Neural cell (in vitro differentiated cells): ENCODE measurements around the gene ATP2C2. TPM values are rescaled to one million over a fixed set of nuclear protein-coding genes. Genes with fewer than 3 reads are reported as not detected.

Source experiments
- H2AFZ ChIP-seq: fragments of 200-600, 300-800 bp; sonication (generic), shearing (Covaris generic); 2 replicates; pipeline ENCODE4 v1.6.0; 2014; ENCODE audit warnings: low read depth, mild to moderate bottlenecking, antibody characterized with exemption, low read length, moderate library complexity
- H3F3A ChIP-seq: fragments of 200-600 bp; shearing (Covaris generic); 2 replicates; pipeline ENCODE4 v1.6.1; 2016; ENCODE audit warnings: mild to moderate bottlenecking, moderate library complexity, mixed read lengths, antibody characterized with exemption, low read length; ENCODE audit not compliant: insufficient read depth, poor library complexity, severe bottlenecking
- H3K27ac ChIP-seq: fragments of 200-600, 300-800 bp; sonication (generic), shearing (Covaris generic); 2 replicates; pipeline ENCODE4 v1.5.1; 2014; ENCODE audit warnings: mild to moderate bottlenecking, low read length, moderate library complexity
- H3K27me3 ChIP-seq: fragments of 300-800, 200-600 bp; sonication (generic), shearing (Covaris generic); 2 replicates; pipeline ENCODE4 v1.6.0; 2014; ENCODE audit warnings: mild to moderate bottlenecking, low read depth, low read length, moderate library complexity; ENCODE audit not compliant: insufficient read depth
- H3K36me3 ChIP-seq: fragments of 300-800, 200-600 bp; sonication (generic), shearing (Covaris generic); 2 replicates; pipeline ENCODE4 v1.5.1; 2014; ENCODE audit warnings: mild to moderate bottlenecking, antibody characterized with exemption, low read length, moderate library complexity; ENCODE audit not compliant: insufficient read depth
- H3K4me2 ChIP-seq: fragments of 300-800, 200-600 bp; sonication (generic), shearing (Covaris generic); 2 replicates; pipeline ENCODE4 v1.6.0; 2014; ENCODE audit warnings: mild to moderate bottlenecking, low read length
- H3K4me3 ChIP-seq: fragments of 300-800, 200-600 bp; sonication (generic), shearing (Covaris generic); 2 replicates; pipeline ENCODE4 v1.5.1; 2014; ENCODE audit warnings: mild to moderate bottlenecking, low read length, moderate library complexity
- H3K79me2 ChIP-seq: fragments of 200-600 bp; shearing (Covaris generic); replicated peaks from 2 replicates; pipeline ENCODE4 v1.6.0; 2014; ENCODE audit warnings: mild to moderate bottlenecking, low read length, moderate library complexity; ENCODE audit not compliant: insufficient read depth
- H3K9ac ChIP-seq: fragments of 300-800, 200-600 bp; sonication (generic), shearing (Covaris generic); 2 replicates; pipeline ENCODE4 v1.6.1; 2016; ENCODE audit warnings: mild to moderate bottlenecking, low read length, mixed read lengths
- H3K9me2 ChIP-seq: fragments of 200-600 bp; shearing (Covaris generic); 2 replicates; pipeline ENCODE4 v1.6.1; 2016; ENCODE audit warnings: mild to moderate bottlenecking, low read length, mixed read lengths; ENCODE audit not compliant: insufficient read depth
- H3K9me3 ChIP-seq: fragments of 200-600, 300-800 bp; sonication (generic), shearing (Covaris generic); 2 replicates; pipeline ENCODE4 v1.6.1; 2016; ENCODE audit warnings: mild to moderate bottlenecking, mixed run types, low read length, moderate library complexity, mixed read lengths
- H4K20me1 ChIP-seq: fragments of 200-600 bp; shearing (Covaris generic); 2 replicates; pipeline ENCODE4 v1.6.1; 2016; ENCODE audit warnings: mild to moderate bottlenecking, mixed run types; ENCODE audit not compliant: insufficient read depth
- EP300 ChIP-seq: fragments of 450-650 bp; conservative IDR thresholded peaks from 2 replicates; pipeline ENCODE4 v1.6.1; 2014; ENCODE audit warnings: antibody characterized with exemption, mild to moderate bottlenecking, moderate library complexity; ENCODE audit not compliant: poor library complexity, severe bottlenecking
- EZH2 ChIP-seq: fragments of 200-600, 300-800 bp; shearing (Covaris generic), sonication (generic); IDR thresholded peaks from 2 replicates; pipeline ENCODE4 v1.6.1; 2014; ENCODE audit warnings: antibody characterized with exemption, low read length, borderline replicate concordance, mild to moderate bottlenecking; ENCODE audit not compliant: insufficient read depth, poor library complexity, severe bottlenecking
- MXI1 ChIP-seq: fragments of 450-650 bp; conservative IDR thresholded peaks from 2 replicates; pipeline ENCODE4 v1.6.1; 2014; ENCODE audit warnings: antibody characterized with exemption, mild to moderate bottlenecking; ENCODE audit not compliant: poor library complexity, severe bottlenecking
- RAD21 ChIP-seq: fragments of 450-650 bp; conservative IDR thresholded peaks from 2 replicates; pipeline ENCODE4 v1.6.1; 2014; ENCODE audit warnings: antibody characterized with exemption, mild to moderate bottlenecking, moderate library complexity
- polyA plus RNA-seq: library from polyadenylated mRNA; depleted of rRNA; stranded (reverse); fragments of >200 nt; gene quantifications from 2 replicates; pipeline ENCODE4 v1.2.3, GENCODE V29; 2014
- TF ChIP-seq, protein P1 (sequence below): IDR thresholded peaks from 2 replicates; pipeline ENCODE4 v1.6.1; 2012; ENCODE audit warnings: borderline replicate concordance

The ATP2C2 gene
- polyA plus RNA-seq, 1 donor from 2014 or later: not detected

DNA sequence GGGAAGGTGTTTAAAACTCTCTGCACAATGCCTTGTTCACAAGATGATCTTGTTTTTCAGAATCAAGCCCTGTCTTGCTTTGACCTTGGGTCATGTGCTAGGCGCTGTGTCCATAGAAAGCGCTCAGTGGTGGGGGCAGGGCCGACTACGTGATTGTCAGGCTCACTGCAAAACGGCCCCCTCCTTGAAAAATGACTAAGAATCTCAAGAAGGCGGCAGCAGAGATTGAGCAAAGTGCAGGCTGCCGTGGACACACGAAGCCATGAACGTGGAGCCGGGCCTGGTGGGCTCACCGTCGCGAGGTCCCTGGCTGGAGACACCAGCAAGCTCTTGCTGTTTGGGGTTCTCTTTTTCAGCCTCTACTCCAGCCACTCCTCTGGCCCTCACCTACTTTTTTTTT is 10.2 kb downstream of the ATP2C2 start:
- Histone ChIP-seq H3K4me2 (no peak overlapping the region), H4K20me1 (no peaks in the 10 kb centered on the region), H3K27me3 (no peaks in the 10 kb centered on the region), H3K9me2 (no peaks in the 10 kb centered on the region), H3K36me3 (no peaks in the 10 kb centered on the region), H3K4me3 (no peak overlapping the region), H3K27ac (no peak overlapping the region), H3K9me3 (no peaks in the 10 kb centered on the region), H3F3A (no peaks in the 10 kb centered on the region), H2AFZ (no peak overlapping the region), H3K9ac (no peak overlapping the region), H3K79me2 (no peaks in the 10 kb centered on the region)
- TF ChIP-seq MXI1 (no peak), RAD21 (no peak), EZH2 (no peak)
- TF ChIP-seq, protein P1, sequence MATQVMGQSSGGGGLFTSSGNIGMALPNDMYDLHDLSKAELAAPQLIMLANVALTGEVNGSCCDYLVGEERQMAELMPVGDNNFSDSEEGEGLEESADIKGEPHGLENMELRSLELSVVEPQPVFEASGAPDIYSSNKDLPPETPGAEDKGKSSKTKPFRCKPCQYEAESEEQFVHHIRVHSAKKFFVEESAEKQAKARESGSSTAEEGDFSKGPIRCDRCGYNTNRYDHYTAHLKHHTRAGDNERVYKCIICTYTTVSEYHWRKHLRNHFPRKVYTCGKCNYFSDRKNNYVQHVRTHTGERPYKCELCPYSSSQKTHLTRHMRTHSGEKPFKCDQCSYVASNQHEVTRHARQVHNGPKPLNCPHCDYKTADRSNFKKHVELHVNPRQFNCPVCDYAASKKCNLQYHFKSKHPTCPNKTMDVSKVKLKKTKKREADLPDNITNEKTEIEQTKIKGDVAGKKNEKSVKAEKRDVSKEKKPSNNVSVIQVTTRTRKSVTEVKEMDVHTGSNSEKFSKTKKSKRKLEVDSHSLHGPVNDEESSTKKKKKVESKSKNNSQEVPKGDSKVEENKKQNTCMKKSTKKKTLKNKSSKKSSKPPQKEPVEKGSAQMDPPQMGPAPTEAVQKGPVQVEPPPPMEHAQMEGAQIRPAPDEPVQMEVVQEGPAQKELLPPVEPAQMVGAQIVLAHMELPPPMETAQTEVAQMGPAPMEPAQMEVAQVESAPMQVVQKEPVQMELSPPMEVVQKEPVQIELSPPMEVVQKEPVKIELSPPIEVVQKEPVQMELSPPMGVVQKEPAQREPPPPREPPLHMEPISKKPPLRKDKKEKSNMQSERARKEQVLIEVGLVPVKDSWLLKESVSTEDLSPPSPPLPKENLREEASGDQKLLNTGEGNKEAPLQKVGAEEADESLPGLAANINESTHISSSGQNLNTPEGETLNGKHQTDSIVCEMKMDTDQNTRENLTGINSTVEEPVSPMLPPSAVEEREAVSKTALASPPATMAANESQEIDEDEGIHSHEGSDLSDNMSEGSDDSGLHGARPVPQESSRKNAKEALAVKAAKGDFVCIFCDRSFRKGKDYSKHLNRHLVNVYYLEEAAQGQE: no peak

DNA sequence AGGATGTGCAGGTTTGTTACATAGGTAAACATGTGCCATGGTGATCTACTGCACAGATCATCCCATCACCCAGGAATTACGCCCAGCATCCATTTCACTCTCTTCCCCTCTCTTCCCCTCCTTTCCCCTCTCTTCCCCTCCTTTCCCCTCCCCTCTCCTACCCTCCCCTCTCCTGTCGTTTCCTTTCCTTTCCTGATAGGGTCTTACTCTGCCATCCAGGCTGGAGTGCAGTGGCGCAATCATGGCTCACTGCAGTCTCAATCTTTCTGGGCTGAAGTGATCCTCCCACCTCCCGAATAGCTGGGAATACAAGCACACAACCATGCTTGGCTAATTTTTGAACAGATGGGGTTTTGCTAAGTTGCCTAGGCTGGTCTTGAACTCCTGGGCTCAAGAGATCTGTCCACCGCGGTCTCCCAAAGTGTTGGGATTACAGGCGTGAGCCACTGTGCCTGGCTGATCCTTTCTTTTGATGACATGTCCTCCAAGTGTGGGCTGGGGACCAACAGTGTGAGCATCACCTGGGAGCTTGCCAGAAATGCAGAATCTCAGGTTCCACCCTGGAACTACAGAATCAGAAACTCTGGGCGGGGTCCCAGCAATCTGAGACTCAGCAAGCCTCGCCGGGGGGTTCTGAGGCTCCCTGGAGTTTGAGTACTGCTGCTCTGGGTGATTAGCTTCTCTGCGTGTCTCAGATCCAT is 10.8 kb downstream of the ATP2C2 start:
- Histone ChIP-seq H3F3A (no peaks in the 10 kb centered on the region), H3K79me2 (no peaks in the 10 kb centered on the region), H3K27ac (no peak overlapping the region), H3K9ac (no peak overlapping the region), H3K27me3 (no peaks in the 10 kb centered on the region), H3K4me2 (no peak overlapping the region), H3K4me3 (no peak overlapping the region), H2AFZ (no peak overlapping the region), H3K9me3 (no peaks in the 10 kb centered on the region), H3K9me2 (no peaks in the 10 kb centered on the region), H3K36me3 (no peaks in the 10 kb centered on the region), H4K20me1 (no peaks in the 10 kb centered on the region)
- no peak for TF ChIP-seq RAD21
- no peak for TF ChIP-seq EZH2
- TF ChIP-seq, protein P1: no peak
- no peak for TF ChIP-seq EP300
- no peak for TF ChIP-seq MXI1
